Activated gamma-delta T cell treated with Interleukin-2 at 50 U/mL for 16 hours (primary cell): ENCODE measurements around the gene HOMER2.

ENCODE experiments used
- DNase-seq: peaks from one replicate; pipeline ENCODE4 v3.0.0-alpha.2; 2020

Gene HOMER2

GRCh38 chr15:82855286-82856100, 97.0 kb downstream of the HOMER2 start:
- DNase-seq, result no peak

GRCh38 chr15:82854554-82854953, 98.0 kb downstream of the HOMER2 start:
- no peak for DNase-seq

GRCh38 chr15:82852941-82853561, 99.5 kb downstream of the HOMER2 start:
- DNase-seq, result no peak

- DNase-seq, result no peak
These were observed 100.5 kb downstream of the HOMER2 start for GRCh38 chr15:82851981-82852511.

GRCh38 chr15:82851306-82851850, 101.1 kb downstream of the HOMER2 start:
- no peak for DNase-seq

GRCh38 chr15:82850731-82851130, 101.8 kb downstream of the HOMER2 start:
- no peak for DNase-seq

GRCh38 chr15:82849556-82850512, 102.7 kb downstream of the HOMER2 start:
- peak; percentile 40 for DNase-seq

GRCh38 chr15:82848241-82848993, 104.1 kb downstream of the HOMER2 start:
- DNase-seq, result no peak

- no peak for DNase-seq
These were observed 104.8 kb downstream of the HOMER2 start for GRCh38 chr15:82847703-82848102.

GRCh38 chr15:82846621-82847020, 105.9 kb downstream of the HOMER2 start:
- no peak for DNase-seq

GRCh38 chr15:82845686-82846085, 106.8 kb downstream of the HOMER2 start:
- no peak for DNase-seq

- no peak for DNase-seq
These were observed 109.0 kb downstream of the HOMER2 start for GRCh38 chr15:82843566-82843965.

- no peak for DNase-seq
These were observed 112.4 kb downstream of the HOMER2 start for GRCh38 chr15:82840166-82840565.

- no peak for DNase-seq
These were observed 113.4 kb downstream of the HOMER2 start for GRCh38 chr15:82839136-82839535.

- DNase-seq, result no peak
These were observed 114.3 kb downstream of the HOMER2 start for GRCh38 chr15:82838096-82838735.

GRCh38 chr15:82835391-82835917, 117.1 kb downstream of the HOMER2 start:
- DNase-seq, result no peak

GRCh38 chr15:82833362-82833682, 119.2 kb downstream of the HOMER2 start:
- no peak for DNase-seq

- no peak for DNase-seq
These were observed 119.7 kb downstream of the HOMER2 start for GRCh38 chr15:82832601-82833361.

- DNase-seq, result no peak
These were observed 120.5 kb downstream of the HOMER2 start for GRCh38 chr15:82831894-82832600.
